Measurements from ENCODE around the gene CHRNA10.
"Not testable (repeated sequence)": the region's sequence is repeated elsewhere in the genome, so short reads cannot be mapped to it uniquely, and the experiment has no call there.

Gene CHRNA10

DNA sequence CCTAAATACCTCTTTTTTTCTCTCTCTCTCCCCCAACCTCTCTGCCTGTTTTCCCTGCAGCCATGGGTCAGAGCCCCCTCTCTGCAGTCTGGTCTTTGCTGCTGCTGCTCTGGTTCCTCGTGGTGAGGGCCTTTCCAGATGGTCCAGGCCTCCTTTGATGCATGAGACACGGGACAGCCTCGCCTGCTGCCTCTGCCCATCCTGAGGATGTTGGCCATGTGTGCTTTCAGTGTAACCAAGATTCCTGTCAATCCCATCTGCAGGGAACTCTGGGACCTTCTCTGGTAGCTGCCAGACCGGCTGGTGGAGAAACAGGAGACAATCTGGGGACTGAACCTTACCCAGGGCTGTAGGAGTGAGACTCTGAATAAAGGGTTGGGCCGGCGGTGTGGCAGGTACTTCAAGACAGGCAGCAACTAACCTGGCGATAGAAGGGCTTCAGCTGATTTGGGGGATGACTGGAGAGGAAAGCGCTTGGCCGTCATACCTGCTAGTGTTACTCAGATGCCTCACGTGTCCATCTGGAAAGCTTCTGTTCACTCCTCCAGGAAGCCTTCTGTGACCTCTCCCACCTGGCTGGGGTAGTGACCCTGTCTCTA lies 7.1 kb downstream of the CHRNA10 start:
- no peak for DNase-seq

DNA sequence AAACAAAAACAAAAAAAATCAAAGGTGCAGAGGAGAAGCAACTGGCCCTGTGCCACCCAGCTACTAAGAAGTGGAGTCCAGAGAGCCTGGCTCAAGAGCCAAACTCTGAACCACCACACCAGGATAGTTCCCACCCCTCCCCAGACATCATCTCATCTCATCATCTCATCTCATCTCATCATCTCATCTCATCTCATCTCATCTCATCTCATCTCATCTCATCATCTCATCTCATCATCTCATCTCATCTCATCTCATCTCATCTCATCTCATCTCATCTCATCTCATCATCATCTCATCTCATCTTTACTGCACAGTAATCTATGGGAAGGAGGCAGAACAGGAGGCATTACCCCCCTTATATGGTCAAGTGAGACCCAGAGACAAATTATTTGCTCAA lies 8.3 kb downstream of the CHRNA10 start:
- DNase-seq = no peak

DNA sequence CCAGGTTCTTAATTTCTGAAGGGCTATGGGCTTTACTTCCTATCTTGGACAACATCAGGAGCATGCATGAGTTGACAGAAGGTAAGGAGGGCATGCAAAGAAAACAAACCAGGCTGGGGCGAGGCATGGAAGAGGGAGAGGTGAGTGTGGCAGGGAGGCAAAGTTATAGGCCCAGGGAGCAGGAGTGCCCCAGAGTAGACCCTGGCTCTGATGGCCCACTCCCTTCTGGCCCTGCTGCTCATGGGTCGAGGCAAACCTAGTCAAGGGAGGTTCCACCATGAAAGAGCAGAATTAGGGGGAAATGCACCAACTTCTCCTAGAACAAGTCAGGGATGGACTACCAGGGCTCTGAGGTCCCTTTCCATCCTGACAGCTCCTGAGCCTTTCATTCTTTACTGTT lies 10.2 kb downstream of the CHRNA10 start:
- no peak for DNase-seq

DNA sequence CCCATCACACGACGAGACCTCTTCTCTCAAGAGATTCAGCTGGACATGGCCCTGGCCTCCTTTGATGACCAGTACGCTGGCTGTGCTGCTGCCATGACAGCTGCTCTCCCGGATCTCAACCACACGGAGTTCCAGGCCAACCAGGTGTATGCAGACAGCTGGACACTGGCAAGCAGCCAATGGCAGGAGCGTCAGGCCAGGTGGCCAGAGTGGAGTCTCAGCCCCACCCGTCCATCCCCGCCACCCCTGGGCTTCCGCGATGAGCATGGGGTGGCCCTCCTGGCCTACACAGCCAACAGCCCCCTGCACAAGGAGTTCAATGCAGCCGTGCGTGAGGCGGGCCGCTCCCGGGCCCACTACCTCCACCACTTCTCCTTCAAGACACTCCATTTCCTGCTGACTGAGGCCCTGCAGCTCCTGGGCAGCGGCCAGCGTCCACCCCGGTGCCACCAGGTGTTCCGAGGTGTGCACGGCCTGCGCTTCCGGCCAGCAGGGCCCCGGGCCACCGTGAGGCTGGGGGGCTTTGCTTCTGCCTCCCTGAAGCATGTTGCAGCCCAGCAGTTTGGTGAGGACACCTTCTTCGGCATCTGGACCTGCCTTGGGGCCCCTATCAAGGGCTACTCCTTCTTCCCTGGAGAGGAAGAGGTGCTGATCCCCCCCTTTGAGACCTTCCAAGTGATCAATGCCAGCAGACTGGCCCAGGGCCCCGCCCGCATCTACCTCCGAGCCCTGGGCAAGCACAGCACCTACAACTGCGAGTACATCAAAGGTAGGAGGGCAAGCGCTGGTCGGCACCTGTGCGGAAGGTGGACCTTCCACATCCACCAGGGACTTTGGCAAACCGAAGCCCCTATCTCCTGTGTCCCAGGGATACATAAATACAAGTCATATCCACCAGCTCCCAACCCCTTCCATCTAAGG lies 11.3 kb downstream of the CHRNA10 start:
- DNase-seq = no peak

DNA sequence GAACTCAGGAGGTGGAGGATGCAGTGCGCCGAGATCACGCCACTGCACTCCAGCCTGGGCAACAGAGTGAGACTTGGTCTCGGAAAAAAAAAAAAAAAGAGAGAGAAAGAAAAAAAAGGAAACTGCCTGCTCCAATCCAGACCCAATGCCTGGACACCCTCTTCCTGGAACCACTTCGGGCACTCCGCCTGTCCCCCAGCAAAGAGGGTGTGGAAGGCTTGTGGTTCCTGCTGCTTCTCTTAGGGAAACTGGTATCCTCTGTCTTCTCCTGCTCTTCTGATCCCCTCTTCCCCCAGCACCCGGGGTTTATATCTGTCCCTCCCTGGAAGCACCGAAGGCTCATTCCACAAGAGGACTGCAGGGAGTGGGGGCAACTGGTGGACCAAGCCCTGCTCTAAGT lies 12.9 kb downstream of the CHRNA10 start:
- DNase-seq = no peak

DNA sequence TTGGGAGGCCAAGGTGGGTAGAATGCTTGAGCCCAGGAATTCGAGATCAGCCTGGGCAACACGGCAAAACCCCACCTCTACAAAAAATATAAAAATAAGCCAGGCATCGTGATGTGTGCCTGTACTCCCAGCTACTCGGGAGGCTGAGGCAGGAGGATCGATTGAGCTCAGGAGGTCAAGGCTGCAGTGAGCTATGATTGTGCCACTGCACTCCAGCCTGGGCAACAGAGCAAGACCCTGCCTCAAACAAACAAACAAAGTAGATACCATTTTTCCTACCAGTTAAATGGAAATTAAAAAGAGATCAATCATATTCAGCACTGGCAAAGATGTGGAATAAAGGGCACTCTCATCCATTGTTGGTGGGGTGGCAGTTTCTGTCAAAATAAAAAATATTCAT lies 13.9 kb downstream of the CHRNA10 start:
- not testable (repeated sequence) for DNase-seq

DNA sequence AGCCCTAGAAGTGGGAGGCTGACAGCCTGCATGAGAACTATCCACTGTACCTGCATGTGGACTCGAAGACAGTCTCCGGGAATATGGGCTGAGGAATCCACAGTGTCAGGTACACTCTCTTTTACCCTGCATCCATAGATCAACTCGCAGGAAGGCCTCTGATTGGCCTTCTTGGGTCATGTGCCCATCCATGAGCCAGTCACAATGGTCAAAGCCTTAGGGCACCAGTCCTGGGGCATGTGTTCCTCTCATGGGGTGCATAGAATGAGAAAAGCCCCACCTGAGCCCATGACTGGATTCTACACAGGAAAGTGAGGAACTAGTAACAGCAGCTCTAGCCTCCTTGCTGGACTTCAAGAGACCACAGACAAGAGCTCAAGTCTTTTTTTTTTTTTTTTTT lies 15.6 kb downstream of the CHRNA10 start:
- no peak for DNase-seq

DNA sequence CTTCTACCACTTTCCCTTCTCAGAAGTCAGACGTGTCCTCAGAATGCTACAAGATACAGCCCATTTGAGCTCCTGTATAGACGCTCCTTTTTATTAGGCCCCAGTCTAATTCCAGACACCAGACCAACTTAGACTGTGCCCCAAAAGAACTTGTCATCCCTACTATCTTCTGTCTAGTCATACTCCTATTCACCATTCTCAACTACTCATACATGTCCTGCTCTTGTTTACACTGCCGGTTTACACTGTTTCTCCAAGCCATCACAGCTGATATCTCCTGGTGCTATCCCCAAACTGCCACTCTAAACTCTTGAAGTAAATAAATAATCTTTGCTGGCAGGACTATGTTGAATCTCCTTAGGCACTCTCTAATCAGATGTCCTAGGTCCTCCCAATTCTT lies 18.7 kb downstream of the CHRNA10 start:
- DNase-seq = not testable (repeated sequence)

DNA sequence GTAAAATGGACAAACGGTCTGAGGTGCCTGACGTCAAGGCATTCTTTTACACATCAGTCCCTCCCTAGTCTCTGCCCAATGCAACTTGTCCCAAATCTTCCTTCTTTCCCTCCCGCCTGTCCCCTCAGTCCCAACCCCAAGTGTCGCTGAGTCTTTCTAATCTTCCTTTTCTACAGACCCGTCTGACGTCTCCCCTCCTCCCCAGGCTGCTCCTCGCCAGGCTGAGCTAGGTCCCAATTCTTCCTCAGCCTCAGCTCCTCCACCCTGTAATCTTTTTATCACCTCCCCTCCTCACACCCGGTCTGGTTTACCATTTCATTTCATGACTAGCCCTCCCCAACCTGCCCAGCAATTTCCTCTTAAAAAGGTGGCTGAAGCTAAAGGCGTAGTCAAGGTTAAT lies 21.8 kb downstream of the CHRNA10 start:
- DNase-seq = not testable (repeated sequence)

DNA sequence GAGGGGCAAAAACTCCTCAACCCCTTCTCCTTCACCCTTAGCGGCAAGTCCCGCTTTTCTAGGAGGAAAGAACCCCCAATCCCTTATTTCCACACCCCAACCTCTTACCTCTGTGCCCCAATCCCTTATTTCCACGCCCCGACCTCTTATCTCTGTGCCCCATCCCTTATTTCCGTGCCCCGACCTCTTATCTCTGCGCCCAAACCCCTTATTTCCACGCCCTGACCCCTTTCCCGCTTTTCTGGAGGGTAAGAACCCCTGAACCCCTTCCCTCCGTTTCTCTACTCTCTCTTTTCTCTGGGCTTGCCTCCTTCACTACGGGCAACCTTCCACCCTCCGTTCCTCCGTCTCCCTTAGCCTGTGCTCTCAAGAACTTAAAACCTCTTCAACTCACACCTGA lies 22.3 kb downstream of the CHRNA10 start:
- DNase-seq = not testable (repeated sequence)

DNA sequence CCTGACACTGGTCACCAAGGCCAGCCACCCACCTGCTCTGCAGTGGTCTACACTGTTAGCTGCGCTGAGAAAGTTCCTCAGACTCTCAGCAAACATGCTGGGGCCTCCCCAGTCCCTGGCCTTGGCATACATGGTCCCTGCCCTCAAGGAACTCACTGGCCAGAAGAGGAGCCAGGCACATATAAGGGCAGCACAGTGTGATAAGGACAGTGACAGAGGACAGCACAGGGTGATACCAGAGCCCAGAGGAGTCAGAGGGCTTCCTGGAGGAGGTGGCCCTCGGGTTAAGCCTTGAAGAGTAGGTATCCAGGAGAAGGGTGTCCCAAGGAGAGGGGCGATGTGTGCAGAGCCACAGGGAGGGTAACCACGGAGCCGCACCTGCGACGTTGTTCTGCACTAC lies 25.6 kb downstream of the CHRNA10 start:
- DNase-seq = no peak

DNA sequence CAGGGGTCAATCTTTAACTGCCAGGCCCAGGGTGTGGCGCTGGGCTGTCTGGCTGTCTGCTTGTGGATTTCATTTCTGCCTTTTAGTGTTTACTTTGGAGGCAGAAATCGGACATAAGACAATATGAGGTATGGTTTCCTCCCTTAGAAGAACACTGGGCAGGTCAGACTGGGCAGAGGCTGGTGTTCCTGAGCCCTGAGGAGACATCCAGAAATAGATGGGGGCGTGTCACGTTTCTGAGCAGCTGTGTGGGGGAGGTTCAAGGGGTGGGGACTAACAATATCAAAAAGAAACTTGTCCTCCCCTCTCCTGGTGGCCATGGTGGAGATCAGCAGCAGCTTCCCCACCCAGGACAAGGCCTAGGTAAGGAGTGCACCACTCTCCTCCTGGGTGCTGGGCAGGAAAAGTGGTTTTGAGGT lies 26.4 kb downstream of the CHRNA10 start, which contains the start of gene ART1:
Gene ART1 (plus strand): TSS at position 312 of the 419 bp plus-strand sequence. CDS start 14,086 bp downstream, outside the sequence.
- DNase-seq = no peak

DNA sequence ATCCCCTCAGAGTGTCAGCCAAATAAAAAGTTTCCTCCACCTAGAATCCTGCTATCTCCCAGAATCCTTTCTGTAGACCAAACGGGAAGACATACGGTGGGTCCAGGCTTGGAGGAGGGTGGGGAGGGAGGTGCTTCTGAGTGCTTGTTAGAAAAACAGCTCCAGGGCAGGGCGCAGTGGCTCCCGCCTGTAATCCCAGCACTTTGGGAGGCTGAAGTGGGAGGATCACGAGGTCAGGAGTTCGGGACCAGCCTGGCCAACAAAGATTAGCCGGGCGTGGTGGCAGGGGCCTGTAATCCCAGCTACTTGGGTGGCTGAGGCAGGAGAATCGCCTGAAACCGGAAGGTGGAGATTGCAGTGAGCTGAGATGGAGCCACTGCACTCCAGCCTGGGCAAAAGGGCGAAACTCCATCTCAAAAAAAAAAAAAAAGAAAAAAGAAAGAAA lies 28.1 kb downstream of the CHRNA10 start:
- DNase-seq = not testable (repeated sequence)

DNA sequence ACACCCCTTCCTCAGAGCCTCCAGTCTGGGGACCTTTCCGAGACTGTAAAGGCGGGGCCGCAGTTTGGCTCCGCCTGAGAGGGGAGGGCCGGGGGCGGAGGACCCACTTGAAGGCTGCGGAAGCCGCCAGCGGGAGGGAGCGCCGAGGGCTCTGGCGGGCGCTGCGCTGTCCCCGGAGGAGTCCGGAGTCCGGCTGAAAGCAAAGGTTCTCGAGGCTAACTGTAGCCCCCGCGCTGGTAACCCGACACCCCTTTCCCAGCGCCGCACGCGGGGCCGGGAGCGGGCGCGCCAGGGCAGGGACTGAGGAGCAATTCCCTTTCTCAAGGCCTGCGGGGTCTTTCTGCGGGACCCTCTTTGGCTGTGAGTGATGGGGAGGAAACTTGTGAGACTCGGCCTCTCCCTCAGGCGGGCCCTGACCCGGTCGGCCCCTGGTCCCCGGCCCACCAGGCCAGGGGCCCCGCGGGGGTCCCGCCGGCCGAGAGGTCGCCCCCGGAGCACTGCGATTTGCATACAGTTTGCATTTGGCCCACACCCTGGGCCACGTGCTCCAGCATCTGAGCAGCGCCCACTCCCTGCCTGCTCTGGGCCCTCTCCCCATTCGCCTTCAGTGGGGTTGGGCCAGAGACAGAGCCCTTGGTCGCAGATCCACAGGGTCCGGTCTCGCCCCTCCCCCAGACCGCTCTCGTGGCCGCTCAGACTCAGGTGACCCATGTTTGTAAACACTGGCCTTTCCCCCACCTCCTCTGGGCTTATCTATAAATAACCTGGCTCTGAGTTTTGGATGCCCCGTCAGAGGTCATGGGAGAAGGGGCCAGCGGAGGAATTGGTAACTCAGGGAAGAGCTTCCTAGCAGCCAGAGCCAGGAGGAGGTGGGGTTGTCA lies 28.9 kb downstream of the CHRNA10 start:
- DNase-seq = peak; percentile 56

DNA sequence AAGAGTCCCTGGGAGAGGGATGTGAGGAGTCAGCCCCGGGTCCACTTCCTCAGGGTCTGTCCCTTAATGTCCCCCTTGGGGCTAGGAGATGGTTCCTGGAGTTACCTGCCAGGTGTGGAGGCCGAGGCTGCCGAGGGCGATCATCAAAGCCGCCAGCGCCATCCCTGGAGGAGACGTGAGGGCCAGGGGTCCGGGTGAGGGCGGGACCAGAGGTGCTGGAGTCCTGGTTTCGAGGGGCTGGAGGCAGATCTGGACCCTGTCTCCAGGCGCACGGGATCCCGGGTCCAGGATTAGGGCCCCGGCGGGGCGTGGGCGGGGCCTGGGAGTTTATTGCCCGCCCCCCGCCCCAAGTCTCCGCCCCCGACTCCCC lies 29.5 kb downstream of the CHRNA10 start, which contains the start of gene ART5:
Gene ART5 (minus strand): TSS at position 292 of the 370 bp plus-strand sequence. CDS start 130 bp downstream, at position 162.
- no peak for DNase-seq

DNA sequence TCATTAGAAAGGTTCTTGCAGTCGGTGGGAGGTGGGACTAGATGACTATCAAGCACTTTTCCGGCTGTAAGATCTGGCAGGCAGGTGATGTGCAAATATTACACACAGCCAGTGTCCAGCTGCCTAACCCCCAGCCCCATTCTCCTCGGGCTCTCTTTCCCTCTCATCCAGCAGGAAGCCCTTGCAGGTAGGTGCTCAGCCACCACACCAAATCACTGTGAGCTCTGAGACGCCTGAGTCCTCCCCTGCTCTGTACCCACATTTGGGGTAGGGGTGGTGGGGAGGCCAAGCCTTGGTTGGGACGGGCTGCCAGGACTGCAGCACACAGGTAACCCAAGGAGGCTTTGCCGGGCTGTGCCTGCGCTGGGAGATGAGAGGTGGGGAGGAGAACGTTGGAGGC lies 30.0 kb downstream of the CHRNA10 start:
- DNase-seq = no peak

DNA sequence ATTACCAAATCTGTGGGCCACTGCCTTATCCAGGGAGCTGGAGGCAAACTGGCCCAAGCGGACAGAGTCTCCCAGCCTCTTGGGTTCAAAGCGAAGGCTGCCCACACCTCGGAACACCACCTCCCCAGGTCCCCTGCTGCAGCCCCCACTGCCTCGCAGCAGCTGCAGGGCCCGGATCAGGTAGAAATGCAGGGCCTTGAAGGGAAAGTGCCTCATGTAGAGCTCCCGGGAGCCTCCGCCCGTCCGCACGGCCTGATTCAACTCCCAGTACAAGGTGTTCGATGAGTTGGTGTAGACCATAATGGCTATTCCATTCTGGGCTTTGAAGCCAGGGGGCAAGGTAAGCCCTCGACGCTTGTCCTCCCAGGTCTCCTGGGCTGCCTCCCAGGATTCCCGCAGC lies 31.3 kb downstream of the CHRNA10 start:
- no peak for DNase-seq

DNA sequence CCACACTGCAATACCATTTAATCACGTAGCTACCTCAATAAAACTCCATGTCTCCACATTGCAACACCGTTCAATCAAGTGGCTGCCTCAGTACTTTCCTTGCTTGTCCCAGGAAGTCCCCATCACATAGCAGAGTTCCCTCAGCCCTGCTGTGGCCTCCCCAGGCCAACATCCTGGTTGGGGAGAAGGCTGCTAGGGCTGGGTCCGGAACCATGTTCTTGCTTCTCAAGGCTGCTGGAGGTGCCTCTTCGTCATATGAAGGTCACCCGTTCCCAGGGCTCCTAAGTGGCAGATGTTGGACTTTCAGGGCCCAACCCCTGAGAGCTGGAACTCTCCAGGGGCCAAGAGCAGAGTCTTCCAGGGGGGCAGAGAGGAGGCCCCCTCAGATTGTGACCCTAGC lies 32.7 kb downstream of the CHRNA10 start:
- DNase-seq = no peak

DNA sequence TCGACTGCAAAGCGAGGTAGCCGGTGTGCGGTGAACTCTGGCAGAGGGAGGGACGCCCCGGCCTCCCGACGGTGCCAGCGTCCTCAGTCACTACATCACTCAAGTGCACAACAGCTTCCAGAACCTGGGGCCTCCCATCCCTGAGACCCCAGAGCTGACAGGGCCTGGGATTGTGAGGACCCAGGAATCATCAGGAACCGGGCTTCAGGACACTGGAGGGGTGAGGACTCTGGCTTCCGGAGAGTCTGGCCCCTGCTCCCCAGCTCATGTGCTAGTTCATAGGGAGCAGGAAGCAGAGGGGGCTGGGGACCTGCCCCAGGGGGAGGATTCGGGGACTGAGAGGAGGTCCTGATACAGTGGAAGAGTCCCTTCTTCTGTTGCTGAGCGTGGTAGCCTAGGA lies 34.0 kb downstream of the CHRNA10 start:
- no peak for DNase-seq

DNA sequence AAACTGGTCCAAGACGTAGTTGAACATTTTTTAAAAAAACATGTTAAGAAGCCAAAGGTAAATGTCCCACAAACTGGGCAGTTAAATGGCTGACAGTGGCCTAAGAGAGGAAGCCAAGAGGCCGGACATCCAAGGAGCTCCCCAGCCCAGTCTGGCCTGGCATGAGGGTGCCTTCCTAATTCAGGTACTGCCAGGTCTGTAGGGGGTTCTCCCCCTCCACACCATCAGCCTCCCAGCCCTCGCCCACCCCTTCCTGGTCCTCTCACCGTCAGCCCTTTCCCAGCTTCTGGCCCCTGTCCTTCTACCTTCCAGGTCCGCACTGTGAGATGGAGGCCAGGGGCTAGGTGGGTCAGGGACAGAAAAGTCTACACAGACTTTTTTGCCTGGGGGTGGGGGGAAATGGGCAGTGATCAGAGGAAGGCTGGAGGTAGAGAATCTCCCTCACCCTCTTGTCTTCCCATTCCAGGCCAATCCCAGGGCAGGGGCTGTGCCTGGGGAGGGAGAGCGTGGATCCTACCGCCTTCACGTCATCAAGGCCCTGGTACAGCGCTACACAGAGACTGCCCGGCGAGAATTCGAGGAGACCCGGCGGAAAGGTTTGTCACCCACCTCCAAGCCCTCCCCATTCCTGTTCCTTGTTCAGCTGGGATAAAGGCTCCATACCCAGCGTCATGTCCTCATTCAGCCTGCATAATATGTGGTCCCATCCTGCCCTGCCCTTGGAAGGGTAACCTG lies 35.4 kb downstream of the CHRNA10 start:
- DNase-seq = no peak

DNA sequence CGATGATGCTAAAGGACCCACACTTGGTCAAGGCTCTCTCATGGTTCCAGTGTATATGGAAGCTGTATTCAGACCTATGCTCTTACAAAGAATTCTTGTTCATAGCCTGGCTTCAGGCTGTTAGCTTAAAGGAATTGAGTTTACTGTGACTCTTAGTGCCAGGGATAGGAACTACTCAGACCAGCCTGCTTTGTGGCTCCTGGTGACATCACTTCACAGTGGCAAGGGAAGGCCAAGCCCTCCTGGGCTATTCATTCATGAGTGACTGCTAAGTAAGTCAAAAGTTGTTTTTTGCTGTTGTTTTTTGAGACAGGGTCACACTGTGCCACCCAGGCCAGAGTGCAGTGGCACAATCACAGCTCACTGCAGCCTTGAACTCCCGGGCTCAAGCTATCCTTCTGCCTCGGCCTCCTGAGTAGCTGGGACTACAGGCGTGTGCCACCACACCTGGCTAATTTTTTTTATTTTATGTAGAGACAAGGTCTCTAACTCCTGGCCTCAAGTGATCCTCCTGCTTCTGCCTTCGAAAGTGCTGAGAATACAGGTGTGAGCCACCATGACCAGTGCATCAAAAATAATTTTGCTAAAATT lies 39.0 kb downstream of the CHRNA10 start:
- DNase-seq = no peak

DNA sequence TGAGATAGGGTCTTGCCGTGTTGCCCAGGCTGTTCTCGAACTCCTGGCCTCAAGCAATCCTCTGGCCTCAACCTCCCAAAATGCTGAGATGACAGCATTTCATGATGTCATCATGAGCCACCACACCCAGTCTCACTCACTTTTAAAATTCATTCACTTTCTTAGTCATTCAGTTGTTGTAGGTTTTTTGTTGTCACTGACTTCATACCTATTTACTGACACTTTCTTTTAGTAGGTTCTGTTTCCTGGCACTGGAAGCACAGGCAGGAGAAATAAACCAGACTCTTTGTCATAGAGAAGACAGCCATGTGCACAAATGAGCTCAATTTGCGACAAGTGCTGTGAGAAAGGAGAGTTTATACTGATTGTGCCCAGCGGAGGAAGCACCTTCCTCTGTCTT lies 39.9 kb downstream of the CHRNA10 start:
- DNase-seq = no peak
